Endodermal cell (in vitro differentiated cells): ENCODE measurements around the gene NOP53. TPM values are rescaled to one million over a fixed set of nuclear protein-coding genes. Genes with fewer than 3 reads are reported as not detected.

Experiments
- DNase-seq: peaks from one replicate; pipeline ENCODE4 v3.0.0-alpha.2; 2017
- H3K27ac ChIP-seq: 2 replicates; pipeline ENCODE4 v1.5.1; 2013; ENCODE audit warnings: mild to moderate bottlenecking, low read depth, low read length, moderate library complexity
- H3K27me3 ChIP-seq: 2 replicates; pipeline ENCODE4 v1.6.1; 2013; ENCODE audit warnings: mild to moderate bottlenecking, low read length, moderate library complexity; ENCODE audit not compliant: insufficient read depth, control insufficient read depth, poor library complexity, severe bottlenecking
- H3K36me3 ChIP-seq: 2 replicates; pipeline ENCODE4 v1.7.0; 2013; ENCODE audit warnings: mild to moderate bottlenecking, low read length, moderate library complexity; ENCODE audit not compliant: control insufficient read depth, insufficient read depth
- H3K4me1 ChIP-seq: one replicate; pipeline ENCODE4 v1.7.0; 2013; ENCODE audit warnings: low read length; ENCODE audit not compliant: control insufficient read depth, insufficient read depth
- H3K4me3 ChIP-seq: 2 replicates; pipeline ENCODE4 v1.5.1; 2013; ENCODE audit warnings: mild to moderate bottlenecking, low read length, moderate library complexity
- H3K9ac ChIP-seq: 2 replicates; pipeline ENCODE4 v1.6.1; 2013; ENCODE audit warnings: mild to moderate bottlenecking, low read length, moderate library complexity; ENCODE audit not compliant: poor library complexity, severe bottlenecking; ENCODE audit errors: extremely low read depth
- H3K9me3 ChIP-seq: 2 replicates; pipeline ENCODE4 v1.6.1; 2013; ENCODE audit warnings: mild to moderate bottlenecking, low read length, moderate library complexity; ENCODE audit not compliant: control insufficient read depth
- H3K27ac Mint-ChIP-seq: 2 replicates; pipeline ENCODE4 v1.8.0; 2020; ENCODE audit warnings: mixed read lengths
- H3K27me3 Mint-ChIP-seq: 2 replicates; pipeline ENCODE4 v1.8.0; 2021; ENCODE audit warnings: mild to moderate bottlenecking, mixed read lengths; ENCODE audit not compliant: insufficient read depth
- H3K36me3 Mint-ChIP-seq: 2 replicates; pipeline ENCODE4 v1.8.0; 2020; ENCODE audit warnings: low read depth, mixed read lengths
- H3K4me1 Mint-ChIP-seq: 2 replicates; pipeline ENCODE4 v1.8.0; 2020; ENCODE audit warnings: mixed read lengths
- H3K4me3 Mint-ChIP-seq: 2 replicates; pipeline ENCODE4 v1.8.0; 2020; ENCODE audit warnings: mild to moderate bottlenecking, moderate library complexity, mixed read lengths
- H3K9me3 Mint-ChIP-seq: 2 replicates; pipeline ENCODE4 v1.8.0; 2020; ENCODE audit warnings: mild to moderate bottlenecking, mixed read lengths
- CTCF ChIP-seq: fragments of 200-600 bp; sonication (generic); conservative IDR thresholded peaks from 2 replicates; pipeline ENCODE4 v1.5.0; 2021; ENCODE audit warnings: antibody characterized with exemption, mild to moderate bottlenecking
- WGBS, 2 experiments: methylation state at CpG; one replicate each; pipeline versions ENCODE4 v1.1.5 to v1.1.7; 2013; ENCODE audit warnings: missing lambda C conversion rate in 2 of 2, mixed read lengths in 1 of 2; ENCODE audit not compliant: insufficient coverage in 1 of 2, insufficient read length in 1 of 2; 5-methylcytosine and 5-hydroxymethylcytosine counted together
- total RNA-seq, 2 donors: library from RNA; stranded (reverse); fragmentation: NEBNext Ultra II Directional in 1 of 2; extraction: Animal tissue kit (Norgen Biotek cat#: 25700) in 1 of 2; gene quantifications; 2 replicates in 1 of 2; 3 replicates in 1 of 2; pipeline ENCODE4 v1.2.1, GENCODE V29; 2021

Gene NOP53
- total RNA-seq, 2 donors from 2014 or later: 190 to 258 TPM

- H3K36me3 Mint-ChIP-seq: peaks cover 1% of the 10 kb centered on the region
- TF ChIP-seq CTCF: no peak
- 18 to 20% methylated on average over 10 to 30 of the region's 30 CpGs for WGBS, 2 experiments
- peaks cover 9% of the 10 kb centered on the region for H3K4me1 Mint-ChIP-seq
- no peaks in the 10 kb centered on the region for H3K36me3 ChIP-seq
- peak overlapping the region; percentile 25 for H3K9ac ChIP-seq
- peaks cover 4% of the 10 kb centered on the region for H3K27me3 Mint-ChIP-seq
- H3K4me3 Mint-ChIP-seq: peak overlapping the region; percentile 66
- H3K27ac Mint-ChIP-seq: peak overlapping the region; percentile 71
- H3K4me3 ChIP-seq: peak overlapping the region; percentile 77
- no peaks in the 10 kb centered on the region for H3K9me3 Mint-ChIP-seq
- no peaks in the 10 kb centered on the region for H3K27me3 ChIP-seq
- H3K27ac ChIP-seq: no peak overlapping the region
- H3K4me1 ChIP-seq: no peaks in the 10 kb centered on the region
- no peaks in the 10 kb centered on the region for H3K9me3 ChIP-seq
- peak; percentile 97 for DNase-seq
These were observed 15.4 kb upstream of the NOP53 start for GRCh38 chr19:47729799-47730520.

GRCh38 chr19:47730521-47730889 is 14.8 kb upstream of the NOP53 start:
- peaks cover 9% of the 10 kb centered on the region for H3K4me1 Mint-ChIP-seq
- no peaks in the 10 kb centered on the region for H3K4me1 ChIP-seq
- no peaks in the 10 kb centered on the region for H3K9me3 Mint-ChIP-seq
- no peak for DNase-seq
- 94% methylated on average over 6 to 8 of the region's 8 CpGs for WGBS, 2 experiments
- H3K36me3 ChIP-seq: no peaks in the 10 kb centered on the region
- no peaks in the 10 kb centered on the region for H3K9me3 ChIP-seq
- H3K27me3 ChIP-seq: no peaks in the 10 kb centered on the region
- H3K36me3 Mint-ChIP-seq: peaks cover 1% of the 10 kb centered on the region
- no peak overlapping the region for H3K27ac ChIP-seq
- H3K9ac ChIP-seq: no peak overlapping the region
- no peak for TF ChIP-seq CTCF
- peak overlapping the region; percentile 66 for H3K4me3 Mint-ChIP-seq
- peaks cover 4% of the 10 kb centered on the region for H3K27me3 Mint-ChIP-seq
- H3K27ac Mint-ChIP-seq: peak overlapping the region; percentile 5
- no peak overlapping the region for H3K4me3 ChIP-seq

- H3K9me3 ChIP-seq: no peaks in the 10 kb centered on the region
- no peaks in the 10 kb centered on the region for H3K27me3 ChIP-seq
- TF ChIP-seq CTCF: no peak
- peaks cover 4% of the 10 kb centered on the region for H3K27me3 Mint-ChIP-seq
- H3K36me3 Mint-ChIP-seq: peaks cover 1% of the 10 kb centered on the region
- no peak overlapping the region for H3K27ac Mint-ChIP-seq
- no peak overlapping the region for H3K4me3 ChIP-seq
- 95 to 100% methylated on average over 4 to 7 of the region's 8 CpGs for WGBS, 2 experiments
- no peaks in the 10 kb centered on the region for H3K36me3 ChIP-seq
- no peak overlapping the region for H3K9ac ChIP-seq
- H3K4me1 ChIP-seq: no peaks in the 10 kb centered on the region
- H3K4me1 Mint-ChIP-seq: peaks cover 9% of the 10 kb centered on the region
- no peaks in the 10 kb centered on the region for H3K9me3 Mint-ChIP-seq
- no peak overlapping the region for H3K27ac ChIP-seq
- no peak overlapping the region for H3K4me3 Mint-ChIP-seq
- DNase-seq: no peak
These were observed 14.4 kb upstream of the NOP53 start for GRCh38 chr19:47730910-47731309.
